ENCODE measurements around the gene COG4.

COG4 gene

DNA sequence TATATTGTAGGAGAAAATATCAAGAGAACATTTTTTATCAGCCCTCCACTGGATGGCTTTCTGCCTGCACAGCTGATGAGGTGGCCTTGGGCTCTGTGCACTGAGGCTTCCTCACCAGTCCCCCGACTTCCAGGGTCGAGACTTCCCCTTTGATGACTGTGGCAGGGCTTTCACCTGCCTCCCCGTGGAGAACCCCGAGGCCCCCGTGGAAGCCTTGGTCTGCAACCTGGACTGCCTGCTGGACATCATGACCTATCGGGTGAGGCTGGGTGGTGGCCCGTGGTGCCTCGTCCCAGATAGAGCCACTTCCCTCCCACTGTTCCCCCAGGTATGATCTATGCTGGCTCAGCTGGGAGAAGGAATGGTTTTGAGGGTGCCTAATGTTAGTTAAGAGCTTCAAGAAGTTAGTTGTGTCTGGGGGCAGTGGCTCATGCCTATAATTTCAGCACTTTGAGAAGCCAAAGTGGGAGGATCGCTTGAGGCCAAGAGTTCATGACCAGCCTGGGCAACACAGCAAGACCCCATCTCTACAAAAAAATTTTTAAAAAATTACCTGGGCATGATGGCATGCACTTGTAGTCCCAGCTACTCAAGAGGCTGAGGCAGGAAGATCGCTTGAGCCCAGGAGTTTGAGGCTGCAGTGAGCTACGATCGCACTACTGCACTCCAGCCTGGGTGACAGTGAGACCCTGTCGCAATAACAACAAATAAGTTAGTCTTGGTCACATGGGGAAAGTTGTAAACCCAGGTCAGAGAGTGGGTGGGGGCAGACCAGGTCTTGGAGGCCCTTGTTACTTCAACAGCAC lies 57.2 kb downstream of the COG4 start:
- no peak for TF ChIP-seq FOXP2 (optimal IDR thresholded peaks at IDR 0.05; ENCODE audit: borderline replicate concordance, extremely low read depth, extremely low read length, insufficient read depth)
- no peak for TF ChIP-seq SIN3A (IDR thresholded peaks at IDR 0.05; ENCODE audit: borderline replicate concordance, insufficient read depth, low read length)
- no peak for TF ChIP-seq POLR2AphosphoS5 (IDR thresholded peaks at IDR 0.05; ENCODE audit: low read depth, low read length)
- no peak for TF ChIP-seq TAF1 (IDR thresholded peaks at IDR 0.05; ENCODE audit: borderline replicate concordance, insufficient read depth, low read length)
- TF ChIP-seq REST (IDR thresholded peaks at IDR 0.05; ENCODE audit: insufficient read depth in 1 of 2, low read depth in 2 of 2, low read length in 2 of 2) = no peak

DNA sequence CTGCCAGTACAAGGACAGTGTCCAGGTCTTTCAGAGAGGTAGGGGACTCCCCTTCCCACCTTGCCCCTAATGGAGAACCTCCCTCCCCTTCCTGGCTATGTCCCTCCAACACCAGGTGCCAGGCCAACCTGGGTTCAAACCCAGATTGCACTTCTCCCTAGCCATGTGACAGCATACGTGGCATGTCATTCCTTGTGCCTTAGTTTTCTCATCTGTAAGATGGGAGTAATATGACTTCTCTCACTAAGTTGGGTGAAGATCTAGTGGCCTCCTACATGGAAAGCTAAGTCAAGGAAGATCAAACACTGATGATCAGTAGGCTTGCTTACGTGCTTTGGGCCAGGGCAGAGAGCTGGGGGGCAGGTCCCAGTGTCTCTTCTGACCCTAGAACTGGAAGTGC lies 60.1 kb downstream of the COG4 start:
- TF ChIP-seq POLR2AphosphoS5 (IDR thresholded peaks at IDR 0.05; ENCODE audit: low read depth, low read length) (no peak), REST (IDR thresholded peaks at IDR 0.05; ENCODE audit: insufficient read depth in 1 of 2, low read depth in 2 of 2, low read length in 2 of 2) (no peak), FOXP2 (optimal IDR thresholded peaks at IDR 0.05; ENCODE audit: borderline replicate concordance, extremely low read depth, extremely low read length, insufficient read depth) (no peak), SIN3A (IDR thresholded peaks at IDR 0.05; ENCODE audit: borderline replicate concordance, insufficient read depth, low read length) (no peak), TAF1 (IDR thresholded peaks at IDR 0.05; ENCODE audit: borderline replicate concordance, insufficient read depth, low read length) (no peak)

GRCh38 chr16:70460737-70461261 lies 62.6 kb downstream of the COG4 start:
- TF ChIP-seq POLR2AphosphoS5 (IDR thresholded peaks at IDR 0.05; ENCODE audit: low read depth, low read length) = no peak
- no peak for TF ChIP-seq TAF1 (IDR thresholded peaks at IDR 0.05; ENCODE audit: borderline replicate concordance, insufficient read depth, low read length)
- TF ChIP-seq FOXP2 (optimal IDR thresholded peaks at IDR 0.05; ENCODE audit: borderline replicate concordance, extremely low read depth, extremely low read length, insufficient read depth) = no peak
- no peak for TF ChIP-seq REST (IDR thresholded peaks at IDR 0.05; ENCODE audit: insufficient read depth in 1 of 2, low read depth in 2 of 2, low read length in 2 of 2)
- TF ChIP-seq SIN3A (IDR thresholded peaks at IDR 0.05; ENCODE audit: borderline replicate concordance, insufficient read depth, low read length) = no peak

DNA sequence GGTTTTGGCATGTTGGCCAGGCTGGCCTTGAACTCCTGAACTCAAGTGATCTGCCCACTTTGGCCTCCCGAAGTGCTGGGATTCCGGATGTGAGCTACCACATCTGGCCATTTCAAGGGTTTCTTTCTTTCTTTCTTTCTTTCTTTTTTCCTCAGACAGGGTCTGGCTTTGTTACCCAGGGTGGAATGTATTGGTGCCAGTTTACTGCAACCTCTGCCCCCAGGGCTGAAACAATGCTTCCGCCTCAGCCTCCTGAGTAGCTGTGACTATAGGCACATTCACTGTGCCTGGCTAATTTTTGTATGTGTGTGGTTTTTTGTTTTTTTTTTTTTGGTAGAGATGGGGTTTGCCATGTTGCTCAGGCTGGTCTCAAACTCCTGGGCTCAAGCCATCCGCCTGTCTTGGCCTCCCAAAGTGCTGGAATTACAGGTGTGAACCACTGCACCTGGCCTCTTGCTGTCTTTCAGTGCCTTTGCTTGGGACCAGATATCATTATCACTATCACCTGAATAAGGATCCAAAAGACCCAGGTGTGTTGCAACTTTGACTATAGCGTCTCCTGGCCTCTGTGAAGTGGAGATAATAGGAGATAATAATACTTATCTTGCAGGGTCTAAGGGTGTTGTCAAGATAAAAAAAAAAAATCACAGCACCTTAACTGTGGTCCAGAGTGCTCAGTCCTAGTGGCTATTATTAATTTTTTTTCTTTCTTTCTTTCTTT lies 65.7 kb downstream of the COG4 start:
- TF ChIP-seq TAF1 (IDR thresholded peaks at IDR 0.05; ENCODE audit: borderline replicate concordance, insufficient read depth, low read length) = no peak
- no peak for TF ChIP-seq REST (IDR thresholded peaks at IDR 0.05; ENCODE audit: insufficient read depth in 1 of 2, low read depth in 2 of 2, low read length in 2 of 2)
